Measurements from ENCODE around the gene EPPIN.
"Not testable (repeated sequence)": the region's sequence is repeated elsewhere in the genome, so short reads cannot be mapped to it uniquely, and the experiment has no call there.

Gene EPPIN

DNA sequence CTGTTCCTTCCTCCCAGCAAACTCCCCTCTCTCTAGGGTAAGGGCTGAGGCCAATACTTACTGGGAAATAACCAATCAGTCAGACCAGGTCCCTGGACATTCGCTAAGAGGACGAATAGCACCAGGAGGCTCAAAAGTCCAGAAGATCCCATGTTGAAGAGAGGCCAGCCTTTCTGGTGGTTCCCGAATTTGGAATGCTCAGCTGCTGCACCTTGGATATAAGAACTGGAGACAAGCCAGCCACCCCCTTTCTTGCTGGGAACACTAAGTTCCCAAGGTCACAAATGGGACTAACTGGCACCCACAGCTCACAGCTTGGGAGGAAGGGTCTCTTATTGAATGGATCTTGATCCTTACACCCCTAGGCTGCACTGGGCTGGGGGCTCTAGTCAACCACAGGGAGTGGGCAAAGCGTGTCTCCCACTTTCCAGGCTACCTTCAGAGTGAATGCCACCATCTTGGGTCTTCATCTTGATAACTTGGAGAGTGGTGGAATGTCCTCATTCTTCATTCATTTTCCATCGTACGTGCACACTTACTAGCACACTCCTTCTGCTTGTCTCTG is at the start of gene EPPIN:
Gene EPPIN (minus strand): TSS at position 196 of the 565 bp plus-strand sequence. CDS start 44 bp downstream, at position 152.
- no peak within 1 kb of the TSS for H3K4me3 ChIP-seq (ENCODE audit: low read depth in 1 of 2, low read length in 2 of 2)
- H3K27me3 ChIP-seq (ENCODE audit: control insufficient read depth in 1 of 2, insufficient read depth in 2 of 2, low read length in 2 of 2) = no peaks in the 10 kb centered on the region
- H3K9ac ChIP-seq (ENCODE audit: low read length) = no peak within 1 kb of the TSS
- no peaks in the 10 kb centered on the region for H3K9me3 ChIP-seq (ENCODE audit: low read length)
- H3K36me3 ChIP-seq (ENCODE audit: insufficient read depth, low read length) = no peaks in the 10 kb centered on the region
- no peak within 1 kb of the TSS for H3K27ac ChIP-seq (ENCODE audit: low read depth, low read length)
- no peaks in the 10 kb centered on the region for H3K4me1 ChIP-seq (ENCODE audit: insufficient read depth, low read length)

- no peak overlapping the region for H3K9ac ChIP-seq (ENCODE audit: low read length)
These were observed 48.0 kb upstream of the EPPIN start for GRCh38 chr20:45595235-45595634.

DNA sequence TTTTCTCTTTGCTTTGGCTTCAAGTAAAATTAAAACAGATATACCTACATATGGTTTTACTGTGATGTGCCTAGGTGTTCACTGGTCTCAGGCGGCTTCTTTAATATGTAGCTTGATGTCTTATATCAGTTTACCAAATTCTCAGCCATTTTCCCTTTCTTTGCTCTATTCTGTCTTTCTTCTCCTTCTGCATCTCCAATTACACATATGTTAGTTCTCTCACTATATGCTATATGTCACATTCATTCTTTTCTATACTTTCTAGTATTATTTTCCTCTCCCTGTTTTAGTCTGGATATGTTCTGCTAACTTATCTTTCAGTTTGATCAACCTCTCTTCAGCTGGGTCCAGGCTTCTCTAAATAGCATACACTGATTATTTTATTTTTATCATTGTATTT is 46.3 kb upstream of the EPPIN start:
- Histone ChIP-seq H3K9ac (ENCODE audit: low read length) (no peak overlapping the region), H3K36me3 (ENCODE audit: insufficient read depth, low read length) (no peaks in the 10 kb centered on the region), H3K27ac (ENCODE audit: low read depth, low read length) (no peak overlapping the region), H3K27me3 (ENCODE audit: control insufficient read depth in 1 of 2, insufficient read depth in 2 of 2, low read length in 2 of 2) (no peaks in the 10 kb centered on the region), H3K4me3 (ENCODE audit: low read depth in 1 of 2, low read length in 2 of 2) (no peak overlapping the region), H3K4me1 (ENCODE audit: insufficient read depth, low read length) (no peaks in the 10 kb centered on the region), H3K9me3 (ENCODE audit: low read length) (no peaks in the 10 kb centered on the region)

More at GRCh38 chr20:45595235-45595634, 48.0 kb upstream of the EPPIN start:
- Histone ChIP-seq H3K4me3 (ENCODE audit: low read depth in 1 of 2, low read length in 2 of 2) (no peak overlapping the region), H3K4me1 (ENCODE audit: insufficient read depth, low read length) (no peaks in the 10 kb centered on the region), H3K36me3 (ENCODE audit: insufficient read depth, low read length) (no peaks in the 10 kb centered on the region), H3K27me3 (ENCODE audit: control insufficient read depth in 1 of 2, insufficient read depth in 2 of 2, low read length in 2 of 2) (no peaks in the 10 kb centered on the region), H3K9me3 (ENCODE audit: low read length) (no peaks in the 10 kb centered on the region), H3K27ac (ENCODE audit: low read depth, low read length) (no peak overlapping the region)

DNA sequence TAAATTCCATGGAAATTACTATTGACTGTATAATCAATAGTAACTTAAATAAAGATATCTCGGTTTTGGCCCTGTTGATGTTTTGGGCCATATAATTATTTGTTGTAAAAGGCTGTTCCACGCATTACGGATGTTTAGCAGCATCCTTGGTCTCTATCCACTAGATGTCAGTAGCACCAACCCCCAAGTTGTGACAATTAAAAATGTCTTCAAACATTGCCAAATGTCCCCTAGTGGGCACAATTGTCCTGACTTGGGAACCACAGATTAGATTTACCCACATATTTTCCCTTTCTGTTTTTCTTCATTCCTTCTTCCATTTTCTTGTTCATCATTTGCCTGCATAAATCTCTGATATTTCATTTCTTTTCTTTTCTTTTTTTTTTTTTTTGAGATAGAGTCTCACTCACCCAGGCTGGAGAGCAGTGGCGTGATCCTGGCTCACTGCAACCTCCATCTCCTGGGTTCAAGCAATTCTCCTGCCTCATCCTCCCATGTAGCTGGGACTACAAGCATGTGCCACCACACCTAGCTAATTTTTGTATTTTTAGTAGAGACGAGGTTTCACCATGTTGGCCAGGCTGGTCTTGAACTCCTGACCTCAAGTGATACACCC is 45.5 kb upstream of the EPPIN start:
- Histone ChIP-seq H3K9me3 (ENCODE audit: low read length) (no peaks in the 10 kb centered on the region), H3K27me3 (ENCODE audit: control insufficient read depth in 1 of 2, insufficient read depth in 2 of 2, low read length in 2 of 2) (no peaks in the 10 kb centered on the region), H3K4me1 (ENCODE audit: insufficient read depth, low read length) (no peaks in the 10 kb centered on the region), H3K9ac (ENCODE audit: low read length) (no peak overlapping the region), H3K4me3 (ENCODE audit: low read depth in 1 of 2, low read length in 2 of 2) (no peak overlapping the region), H3K27ac (ENCODE audit: low read depth, low read length) (no peak overlapping the region), H3K36me3 (ENCODE audit: insufficient read depth, low read length) (no peaks in the 10 kb centered on the region)

DNA sequence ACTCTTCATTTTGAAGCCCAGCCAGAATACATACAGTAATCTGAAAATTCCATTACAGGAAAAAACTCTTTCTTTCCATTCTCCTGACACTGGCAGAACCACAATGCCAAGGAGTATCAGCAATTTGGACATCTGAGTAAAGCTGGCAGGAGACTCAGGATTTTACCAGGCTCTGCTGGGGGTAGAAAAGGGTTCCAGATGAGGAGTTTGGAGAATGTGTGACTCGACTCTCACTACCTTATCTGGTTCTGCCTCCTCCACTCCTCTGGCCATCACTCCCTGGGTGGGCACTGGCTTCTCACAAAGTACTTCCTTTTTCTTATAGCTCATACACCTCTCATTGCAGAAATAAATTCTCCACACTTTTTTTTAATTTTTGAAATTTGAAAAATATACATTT is 42.5 kb upstream of the EPPIN start:
- H3K36me3 ChIP-seq (ENCODE audit: insufficient read depth, low read length) = no peaks in the 10 kb centered on the region
- H3K4me3 ChIP-seq (ENCODE audit: low read depth in 1 of 2, low read length in 2 of 2) = no peak overlapping the region
- H3K4me1 ChIP-seq (ENCODE audit: insufficient read depth, low read length) = no peaks in the 10 kb centered on the region
- no peaks in the 10 kb centered on the region for H3K9me3 ChIP-seq (ENCODE audit: low read length)
- H3K9ac ChIP-seq (ENCODE audit: low read length) = no peak overlapping the region
- no peaks in the 10 kb centered on the region for H3K27me3 ChIP-seq (ENCODE audit: control insufficient read depth in 1 of 2, insufficient read depth in 2 of 2, low read length in 2 of 2)
- H3K27ac ChIP-seq (ENCODE audit: low read depth, low read length) = no peak overlapping the region

GRCh38 chr20:45588800-45589199 is 41.6 kb upstream of the EPPIN start:
- H3K27me3 ChIP-seq (ENCODE audit: control insufficient read depth in 1 of 2, insufficient read depth in 2 of 2, low read length in 2 of 2) = no peaks in the 10 kb centered on the region
- no peaks in the 10 kb centered on the region for H3K36me3 ChIP-seq (ENCODE audit: insufficient read depth, low read length)
- H3K4me1 ChIP-seq (ENCODE audit: insufficient read depth, low read length) = no peaks in the 10 kb centered on the region
- H3K4me3 ChIP-seq (ENCODE audit: low read depth in 1 of 2, low read length in 2 of 2) = no peak overlapping the region
- H3K9me3 ChIP-seq (ENCODE audit: low read length) = no peaks in the 10 kb centered on the region
- H3K27ac ChIP-seq (ENCODE audit: low read depth, low read length) = no peak overlapping the region
- no peak overlapping the region for H3K9ac ChIP-seq (ENCODE audit: low read length)

- not testable (repeated sequence) for H3K27ac ChIP-seq (ENCODE audit: low read depth, low read length); H3K4me3 ChIP-seq (ENCODE audit: low read depth in 1 of 2, low read length in 2 of 2); H3K9me3 ChIP-seq (ENCODE audit: low read length); H3K4me1 ChIP-seq (ENCODE audit: insufficient read depth, low read length); H3K36me3 ChIP-seq (ENCODE audit: insufficient read depth, low read length); H3K9ac ChIP-seq (ENCODE audit: low read length); H3K27me3 ChIP-seq (ENCODE audit: control insufficient read depth in 1 of 2, insufficient read depth in 2 of 2, low read length in 2 of 2)
These were observed 38.8 kb upstream of the EPPIN start for GRCh38 chr20:45585986-45586385.

GRCh38 chr20:45584294-45584693 is 37.1 kb upstream of the EPPIN start:
- H3K9ac ChIP-seq (ENCODE audit: low read length); H3K9me3 ChIP-seq (ENCODE audit: low read length); H3K36me3 ChIP-seq (ENCODE audit: insufficient read depth, low read length); H3K4me3 ChIP-seq (ENCODE audit: low read depth in 1 of 2, low read length in 2 of 2); H3K4me1 ChIP-seq (ENCODE audit: insufficient read depth, low read length); H3K27ac ChIP-seq (ENCODE audit: low read depth, low read length); H3K27me3 ChIP-seq (ENCODE audit: control insufficient read depth in 1 of 2, insufficient read depth in 2 of 2, low read length in 2 of 2): not testable (repeated sequence)

GRCh38 chr20:45583502-45583901 is 36.3 kb upstream of the EPPIN start:
- no peak overlapping the region for H3K9ac ChIP-seq (ENCODE audit: low read length)
- H3K27ac ChIP-seq (ENCODE audit: low read depth, low read length) = no peak overlapping the region
- no peak overlapping the region for H3K4me3 ChIP-seq (ENCODE audit: low read depth in 1 of 2, low read length in 2 of 2)
- H3K27me3 ChIP-seq (ENCODE audit: control insufficient read depth in 1 of 2, insufficient read depth in 2 of 2, low read length in 2 of 2) = no peaks in the 10 kb centered on the region
- H3K9me3 ChIP-seq (ENCODE audit: low read length) = no peaks in the 10 kb centered on the region
- no peaks in the 10 kb centered on the region for H3K36me3 ChIP-seq (ENCODE audit: insufficient read depth, low read length)
- H3K4me1 ChIP-seq (ENCODE audit: insufficient read depth, low read length) = no peaks in the 10 kb centered on the region

DNA sequence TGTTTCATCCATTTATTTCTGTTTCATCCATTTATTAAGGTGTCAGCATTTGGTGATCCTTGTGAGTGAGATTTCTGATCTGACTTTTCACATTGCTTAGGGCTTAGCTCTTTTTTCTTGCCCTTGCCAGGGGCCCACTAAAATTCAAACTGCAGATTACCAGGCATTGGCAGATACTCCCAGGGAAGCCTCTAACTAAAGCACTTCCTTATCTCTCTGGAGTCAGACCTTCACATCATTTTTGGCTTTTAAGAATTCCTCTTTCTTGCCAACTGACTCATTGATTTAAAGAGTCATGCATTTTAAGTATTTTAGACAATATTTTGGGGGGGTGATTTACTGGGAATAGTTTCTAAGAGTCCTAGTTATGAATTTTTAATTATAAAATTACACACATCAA is 34.5 kb upstream of the EPPIN start:
- H3K27ac ChIP-seq (ENCODE audit: low read depth, low read length) = no peak overlapping the region
- no peak overlapping the region for H3K4me3 ChIP-seq (ENCODE audit: low read depth in 1 of 2, low read length in 2 of 2)
- no peak overlapping the region for H3K9ac ChIP-seq (ENCODE audit: low read length)
- no peaks in the 10 kb centered on the region for H3K9me3 ChIP-seq (ENCODE audit: low read length)
- H3K36me3 ChIP-seq (ENCODE audit: insufficient read depth, low read length) = no peaks in the 10 kb centered on the region
- H3K4me1 ChIP-seq (ENCODE audit: insufficient read depth, low read length) = no peaks in the 10 kb centered on the region
- H3K27me3 ChIP-seq (ENCODE audit: control insufficient read depth in 1 of 2, insufficient read depth in 2 of 2, low read length in 2 of 2) = no peaks in the 10 kb centered on the region

DNA sequence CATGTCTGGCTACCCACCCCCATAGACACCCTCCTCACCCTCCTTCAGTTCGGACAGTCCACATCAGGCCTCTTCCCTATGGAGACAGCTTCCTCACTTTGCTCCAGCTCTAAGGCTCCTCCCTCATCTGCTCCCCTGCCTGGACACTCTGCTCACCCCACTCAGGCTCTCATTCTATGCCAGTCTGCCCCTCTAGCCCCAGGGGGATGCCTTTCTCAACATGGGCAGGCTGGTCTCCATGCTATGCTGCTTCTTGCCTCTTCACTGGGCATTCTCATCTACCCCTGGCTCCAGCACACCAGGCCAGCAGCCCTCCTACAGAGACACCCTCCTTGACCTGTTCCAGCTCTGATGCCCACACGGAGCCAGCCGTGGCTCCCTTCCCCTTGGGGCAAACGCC is 32.0 kb upstream of the EPPIN start, which contains the start of gene WFDC8:
Gene WFDC8 (minus strand): TSS at position 101 of the 400 bp plus-strand sequence. CDS start 37 bp downstream, at position 64.
- no peak within 1 kb of the TSS for H3K27ac ChIP-seq (ENCODE audit: low read depth, low read length)
- H3K36me3 ChIP-seq (ENCODE audit: insufficient read depth, low read length) = no peaks in the 10 kb centered on the region
- H3K27me3 ChIP-seq (ENCODE audit: control insufficient read depth in 1 of 2, insufficient read depth in 2 of 2, low read length in 2 of 2) = no peaks in the 10 kb centered on the region
- no peak within 1 kb of the TSS for H3K4me3 ChIP-seq (ENCODE audit: low read depth in 1 of 2, low read length in 2 of 2)
- no peaks in the 10 kb centered on the region for H3K9me3 ChIP-seq (ENCODE audit: low read length)
- no peaks in the 10 kb centered on the region for H3K4me1 ChIP-seq (ENCODE audit: insufficient read depth, low read length)
- no peak within 1 kb of the TSS for H3K9ac ChIP-seq (ENCODE audit: low read length)

GRCh38 chr20:45578231-45578630 is 31.0 kb upstream of the EPPIN start:
- H3K36me3 ChIP-seq (ENCODE audit: insufficient read depth, low read length) = no peaks in the 10 kb centered on the region
- H3K9me3 ChIP-seq (ENCODE audit: low read length) = no peaks in the 10 kb centered on the region
- H3K27me3 ChIP-seq (ENCODE audit: control insufficient read depth in 1 of 2, insufficient read depth in 2 of 2, low read length in 2 of 2) = no peaks in the 10 kb centered on the region
- no peak overlapping the region for H3K9ac ChIP-seq (ENCODE audit: low read length)
- H3K27ac ChIP-seq (ENCODE audit: low read depth, low read length) = no peak overlapping the region
- no peaks in the 10 kb centered on the region for H3K4me1 ChIP-seq (ENCODE audit: insufficient read depth, low read length)
- no peak overlapping the region for H3K4me3 ChIP-seq (ENCODE audit: low read depth in 1 of 2, low read length in 2 of 2)

Measured in muscle layer of colon (tissue), 2 donors.